ENCODE results near the gene EPHA2.
A peak's percentile ranks its signal among the peaks of the same experiment; 100 is the strongest.
"Not testable (repeated sequence)": the region's sequence is repeated elsewhere in the genome, so short reads cannot be mapped to it uniquely, and the experiment has no call there.

The EPHA2 gene

GRCh38 chr1:16167331-16168143, 11.7 kb upstream of the EPHA2 start:
- peak; percentile 61 for DNase-seq

DNA sequence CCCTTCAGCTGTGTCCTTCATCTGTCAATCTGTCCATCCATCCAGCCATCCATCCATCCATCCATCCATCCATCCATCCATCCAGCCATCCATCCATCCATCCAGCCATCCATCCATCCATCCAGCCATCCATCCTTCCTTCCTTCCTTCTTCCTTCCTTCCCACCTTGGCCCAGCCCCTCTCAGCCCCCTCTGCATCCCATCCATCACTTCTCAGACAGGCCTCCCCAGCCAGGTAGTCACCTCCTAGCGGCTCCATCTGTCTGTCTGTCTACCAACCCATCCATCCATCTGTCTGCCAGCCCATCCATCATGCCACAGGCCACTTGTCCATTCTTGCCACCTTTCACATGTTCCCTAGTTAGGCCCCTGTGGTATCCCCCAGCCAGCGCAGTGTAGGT, 10.2 kb upstream of the EPHA2 start:
- DNase-seq: no peak

DNA sequence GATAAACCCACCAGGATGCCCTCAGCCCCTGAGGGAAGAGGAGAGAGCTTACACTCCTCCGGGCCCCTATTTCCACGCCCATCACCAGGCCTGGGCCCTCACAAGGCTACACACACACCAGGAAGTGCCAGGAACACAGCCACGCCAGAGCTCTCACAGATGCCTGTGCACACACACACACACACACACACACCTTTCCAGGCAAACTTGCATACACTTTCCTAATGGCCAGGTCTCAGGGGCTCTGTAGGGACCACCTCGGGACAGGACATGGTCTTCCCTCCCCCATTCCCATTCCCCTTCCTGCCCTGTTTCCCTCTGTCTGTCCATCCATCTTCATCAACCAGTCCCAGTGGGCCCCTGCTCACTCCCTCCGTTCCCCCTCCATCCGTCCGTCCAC, 9.7 kb upstream of the EPHA2 start:
- no peak for DNase-seq

DNA sequence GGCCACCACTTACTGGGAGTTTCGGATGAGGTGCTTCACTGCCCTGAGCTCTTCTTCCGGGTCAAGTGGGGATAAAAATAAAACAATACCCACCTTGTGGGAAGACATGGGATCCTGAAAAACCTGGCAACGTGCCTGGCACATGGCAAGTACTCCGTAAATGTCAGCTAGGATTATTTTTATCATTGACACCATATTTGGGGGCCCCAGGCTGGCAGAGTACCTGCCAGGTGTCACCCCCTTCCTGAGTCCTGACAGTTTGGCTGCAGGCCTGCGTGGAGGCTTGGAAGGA, 9.2 kb upstream of the EPHA2 start:
- DNase-seq: no peak

DNA sequence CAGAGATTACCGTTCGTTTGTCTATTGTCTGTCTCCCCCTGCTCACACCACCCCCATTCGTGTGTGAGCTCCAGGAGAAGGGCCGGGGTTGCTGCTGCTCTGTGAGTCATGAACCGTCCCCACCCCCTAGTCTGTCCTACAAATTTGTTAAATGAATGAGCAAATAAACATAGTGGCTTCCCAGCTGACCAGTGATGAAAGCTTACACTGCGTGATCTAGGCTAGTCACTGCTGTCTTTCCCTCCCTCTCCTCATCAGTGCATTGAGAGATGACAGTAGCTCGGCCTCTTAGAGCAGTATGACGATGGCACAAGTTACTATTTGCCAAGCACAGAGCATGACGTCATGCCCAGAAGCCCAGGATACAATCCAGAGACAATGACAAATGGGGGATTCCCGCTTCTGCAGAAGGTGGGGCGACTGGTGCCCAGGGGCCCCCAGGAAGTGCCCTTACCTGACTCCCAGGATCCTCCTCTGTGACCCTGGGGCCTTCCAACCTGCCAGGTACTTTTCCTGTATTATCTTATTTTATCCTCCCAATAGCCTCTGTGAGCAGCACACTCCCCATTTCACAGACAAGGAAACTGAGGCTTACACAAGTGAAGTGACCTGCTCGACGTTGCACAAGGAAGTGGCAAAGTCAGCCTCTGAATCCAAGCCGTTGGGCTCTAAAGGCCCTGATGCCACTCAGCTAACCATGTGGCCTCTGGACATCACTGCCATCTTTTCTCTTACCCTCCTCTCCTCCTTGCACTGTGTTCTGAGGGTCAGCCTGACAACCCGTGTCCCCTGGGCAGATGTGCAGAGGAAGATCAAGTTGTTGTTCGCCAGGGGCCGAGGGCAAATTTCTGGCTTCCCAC, 8.6 kb upstream of the EPHA2 start:
- no peak for DNase-seq

- DNase-seq: not testable (repeated sequence)
These were observed 7.8 kb upstream of the EPHA2 start for GRCh38 chr1:16163608-16164212.

GRCh38 chr1:16162163-16162822, 6.4 kb upstream of the EPHA2 start:
- DNase-seq: peak; percentile 65

- DNase-seq: no peak
These were observed 5.8 kb upstream of the EPHA2 start for GRCh38 chr1:16161717-16162116.

DNA sequence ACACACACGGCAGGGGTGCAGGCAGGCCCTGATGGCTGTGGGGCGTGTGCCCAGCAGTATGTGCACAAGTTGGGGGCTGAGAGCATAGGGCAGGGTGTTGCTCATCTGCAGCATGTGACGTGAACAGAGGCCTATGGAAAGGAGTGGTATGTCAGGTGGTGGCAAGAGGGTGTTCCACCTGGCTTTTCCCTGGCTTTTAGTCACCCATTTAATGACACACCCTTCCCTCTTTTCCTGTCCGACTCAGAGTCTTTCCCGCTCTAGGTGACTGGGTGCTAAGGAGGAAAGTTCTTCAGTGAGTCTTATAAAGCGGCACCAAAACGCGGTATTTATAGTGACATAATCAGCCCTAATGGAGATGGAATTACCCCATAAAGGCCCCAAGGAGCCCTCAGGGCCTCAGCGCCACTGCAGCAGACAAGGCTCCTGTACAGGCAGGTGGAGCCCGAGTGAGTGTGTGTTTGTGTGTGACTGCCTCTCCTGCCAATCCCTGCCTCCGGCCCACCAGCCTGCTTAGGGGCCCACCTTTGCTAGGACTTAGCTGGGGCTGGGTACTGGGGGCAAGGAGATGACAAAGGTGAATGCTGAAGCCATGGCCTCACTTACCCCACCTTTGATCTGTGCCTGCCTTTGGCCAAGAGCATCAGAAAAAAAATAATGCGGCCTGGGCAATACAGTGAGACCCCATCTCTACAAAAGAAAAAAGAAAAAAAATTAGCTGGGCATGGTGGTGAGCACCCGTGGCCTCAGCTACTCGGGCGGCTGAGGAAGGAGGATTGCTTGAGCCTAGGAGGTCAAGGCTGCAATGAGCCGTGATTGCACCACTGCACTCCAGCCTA, 3.3 kb upstream of the EPHA2 start:
- DNase-seq: no peak

DNA sequence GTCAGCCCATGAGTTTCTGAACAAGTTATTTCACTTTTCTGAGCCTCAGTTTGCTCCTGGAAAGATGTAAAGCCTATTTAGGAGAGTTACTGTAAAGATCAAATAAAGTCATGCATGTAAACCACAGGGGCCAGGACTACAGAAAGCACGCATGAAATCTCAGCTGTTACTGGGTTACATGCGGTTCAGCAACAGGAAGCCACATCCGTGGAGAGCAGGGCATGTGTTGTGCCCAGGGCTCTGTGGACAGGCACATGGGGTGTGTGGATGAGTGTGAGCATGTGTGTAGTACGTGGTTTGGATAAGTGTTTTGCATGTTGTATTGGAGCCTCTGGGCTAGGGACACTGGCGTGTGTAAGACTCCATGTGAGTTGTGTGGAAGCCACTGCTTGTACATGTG, 2.2 kb upstream of the EPHA2 start:
- DNase-seq: no peak

- no peak for DNase-seq
These were observed 1.1 kb upstream of the EPHA2 start for GRCh38 chr1:16156848-16157495.

GRCh38 chr1:16153999-16154673, 1.7 kb downstream of the EPHA2 start:
- no peak for DNase-seq

GRCh38 chr1:16153096-16153998, 2.5 kb downstream of the EPHA2 start:
- no peak for DNase-seq

GRCh38 chr1:16152481-16153087, 3.3 kb downstream of the EPHA2 start:
- DNase-seq: no peak

DNA sequence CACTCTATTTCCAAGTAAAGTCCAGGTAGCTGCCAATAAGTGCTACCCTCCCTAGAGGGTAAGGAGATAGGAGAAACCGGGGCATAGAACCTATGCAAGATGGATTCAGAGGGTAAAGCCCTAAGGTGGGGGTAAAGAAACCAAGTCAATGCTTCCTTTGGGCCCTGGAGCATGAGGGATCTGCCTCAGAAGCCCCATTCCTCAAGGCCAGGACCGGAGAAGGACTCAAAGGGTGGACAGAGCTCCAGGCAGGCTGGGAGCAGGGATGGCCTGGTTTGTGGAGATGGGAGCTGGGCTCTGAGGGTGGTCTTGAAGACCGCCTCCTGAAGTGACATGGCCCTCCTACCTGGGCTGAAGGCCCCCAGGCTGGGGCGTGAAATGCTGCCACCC, 3.9 kb downstream of the EPHA2 start:
- DNase-seq: no peak

DNA sequence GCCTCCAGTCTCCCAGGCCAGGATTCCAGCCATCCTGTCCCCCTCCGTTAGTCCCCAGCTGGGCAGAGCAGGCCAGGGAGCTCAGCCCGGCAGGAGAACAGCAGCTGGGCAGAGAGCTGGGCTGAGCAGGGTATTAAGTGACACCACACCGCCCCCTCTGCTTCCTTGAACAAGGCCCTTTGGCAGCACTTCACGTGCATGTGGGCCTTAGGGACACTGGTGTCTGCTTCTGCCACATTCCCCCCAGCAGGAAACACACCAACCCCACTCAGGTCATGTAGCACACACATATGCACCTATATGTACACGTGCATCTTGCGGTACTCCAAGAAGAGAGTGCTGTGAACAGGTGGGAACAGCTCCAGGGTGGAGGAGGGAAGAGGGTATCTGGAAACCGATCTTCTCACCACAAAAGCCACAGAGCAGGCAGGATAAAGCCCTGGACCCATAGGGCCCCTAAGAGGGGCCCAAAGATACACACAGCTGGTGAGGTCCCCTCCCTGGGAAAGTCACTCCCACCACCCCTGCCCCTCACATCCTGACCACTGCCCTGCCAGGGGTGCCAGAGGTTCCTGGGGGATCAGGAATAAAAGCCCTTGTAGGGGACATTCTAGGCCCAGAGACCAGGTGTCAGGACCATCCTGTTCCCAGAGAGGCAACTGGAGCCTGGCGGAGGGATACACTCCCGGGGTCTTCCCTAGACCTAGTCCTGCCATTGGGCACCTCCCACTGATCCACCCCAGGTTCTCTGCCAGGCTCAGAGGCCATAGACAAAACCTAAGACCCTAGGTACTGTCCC, 4.5 kb downstream of the EPHA2 start:
- no peak for DNase-seq

DNA sequence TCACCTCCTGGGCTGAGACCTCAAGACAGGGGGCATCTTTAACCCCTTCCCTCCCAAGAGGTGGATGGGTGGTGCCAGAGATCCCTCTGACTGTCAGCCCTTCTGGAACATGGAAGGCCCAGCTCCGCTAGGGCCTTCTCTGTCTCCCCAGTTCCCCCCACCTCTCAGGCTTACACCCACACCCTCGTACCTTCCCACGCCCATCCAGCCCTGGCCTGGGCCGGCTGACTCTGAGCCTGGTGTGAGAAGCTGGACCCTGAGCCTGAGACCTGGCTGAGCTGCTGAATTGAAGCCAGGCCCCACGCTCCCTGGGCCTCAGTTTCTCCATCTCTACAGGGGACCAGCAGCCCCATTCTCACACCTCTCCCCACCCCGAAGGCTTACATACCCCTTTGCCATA, 5.4 kb downstream of the EPHA2 start:
- DNase-seq: no peak

GRCh38 chr1:16149702-16150488, 6.0 kb downstream of the EPHA2 start:
- no peak for DNase-seq

All from effector CD8-positive, alpha-beta T cell (primary cell).